GM10248 (cell line): ENCODE data around the gene SPATA31C1.

ENCODE experiments used
- CTCF ChIA-PET: fragments of 300-600 bp; sonication (Branson Sonifier 250); formaldehyde crosslinking; extraction: SDS; loops from one replicate; lab custom pipeline; 2021; ENCODE audit warnings: antibody characterized with exemption; lab: Yijun Ruan, JAX
- POLR2A ChIA-PET: fragments of 350-650 bp; sonication (Branson Sonifier 250); formaldehyde crosslinking; extraction: SDS; loops from one replicate; lab custom pipeline; 2020; ENCODE audit warnings: antibody characterized with exemption; lab: Yijun Ruan, JAX
- DNase-seq: peaks from one replicate; pipeline ENCODE4 v3.0.0; 2012; ENCODE audit errors: extremely low spot score
- CTCF ChIP-seq: IDR thresholded peaks from 2 replicates; pipeline ENCODE4 v1.5.1; 2012; ENCODE audit warnings: mild to moderate bottlenecking, low read depth; ENCODE audit errors: extremely low read depth, missing control alignments, control extremely low read depth

Gene SPATA31C1

GRCh38 chr9:87958591-87958990, 40.8 kb downstream of the SPATA31C1 start:
- ChIA-PET CTCF (interaction anchor here (1.0 to 3.6 kb wide), 2 partner anchors 8 to 12 kb away, joined by 3 to 21 read pairs; no protein-coding TSS in a partner anchor), POLR2A (no interaction called here)
- TF ChIP-seq CTCF: no peak
- DNase-seq: no peak

DNA sequence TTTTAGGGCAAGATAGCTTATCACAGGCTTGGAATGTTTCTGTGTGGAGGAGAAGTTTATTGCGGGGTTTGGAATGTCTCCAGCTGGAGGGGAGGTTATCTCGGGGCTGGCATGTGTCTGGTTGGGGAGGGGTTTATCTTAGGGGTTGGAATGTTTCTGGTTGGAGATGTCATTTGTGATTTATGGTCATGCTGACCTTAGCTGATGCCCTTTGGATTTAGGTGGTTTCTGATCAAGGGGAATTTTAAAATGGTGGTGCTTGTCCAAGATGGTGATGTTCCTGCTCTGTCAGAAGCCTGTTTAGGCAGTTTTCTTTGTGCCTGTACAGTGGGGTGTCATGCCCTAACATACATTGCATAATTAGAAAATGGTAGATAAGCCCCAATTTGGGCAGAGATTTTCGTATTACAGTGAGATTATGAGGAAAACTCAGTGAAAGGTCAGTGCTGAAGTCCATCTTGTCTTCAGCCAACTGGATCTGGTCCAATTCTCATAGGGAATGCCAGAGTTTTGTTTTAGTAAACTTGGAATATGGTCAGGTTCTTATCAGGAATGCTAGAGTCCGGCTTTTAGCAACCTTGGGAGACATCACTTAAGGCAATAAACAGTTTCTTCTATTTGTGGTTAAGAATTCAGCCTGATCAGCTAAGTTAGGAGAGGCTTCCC, 42.3 kb downstream of the SPATA31C1 start:
- no peak for DNase-seq
- ChIA-PET POLR2A (no interaction called here), CTCF (interaction anchor here (3.6 kb wide), 1 partner anchor 9 kb away, joined by 21 read pairs; no protein-coding TSS in a partner anchor)
- TF ChIP-seq CTCF: no peak

DNA sequence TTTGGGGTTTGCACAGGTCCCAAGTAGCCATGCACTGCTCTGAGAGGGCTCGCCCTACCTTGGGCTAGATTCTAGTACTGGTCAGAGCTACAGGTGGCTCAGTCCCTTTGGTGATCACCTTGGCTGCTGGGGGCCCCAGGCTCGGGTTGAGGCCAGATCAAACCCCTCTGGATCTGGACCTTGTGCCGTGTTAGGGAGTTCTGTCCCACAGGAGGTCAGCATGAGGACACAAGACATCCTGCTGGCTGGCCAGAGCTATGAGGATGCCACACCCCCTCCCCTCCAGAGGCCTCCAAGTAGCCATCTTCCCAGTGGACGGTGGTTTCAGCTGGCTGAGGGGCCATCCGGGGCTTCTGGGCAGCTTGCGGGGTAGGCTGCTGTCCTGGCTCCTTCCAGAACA, 46.0 kb downstream of the SPATA31C1 start:
- no peak for DNase-seq
- ChIA-PET CTCF (interaction anchor here (1.6 kb wide), 1 partner anchor 14 kb away, joined by 3 read pairs; no protein-coding TSS in a partner anchor), POLR2A (no interaction called here)
- no peak for TF ChIP-seq CTCF

DNA sequence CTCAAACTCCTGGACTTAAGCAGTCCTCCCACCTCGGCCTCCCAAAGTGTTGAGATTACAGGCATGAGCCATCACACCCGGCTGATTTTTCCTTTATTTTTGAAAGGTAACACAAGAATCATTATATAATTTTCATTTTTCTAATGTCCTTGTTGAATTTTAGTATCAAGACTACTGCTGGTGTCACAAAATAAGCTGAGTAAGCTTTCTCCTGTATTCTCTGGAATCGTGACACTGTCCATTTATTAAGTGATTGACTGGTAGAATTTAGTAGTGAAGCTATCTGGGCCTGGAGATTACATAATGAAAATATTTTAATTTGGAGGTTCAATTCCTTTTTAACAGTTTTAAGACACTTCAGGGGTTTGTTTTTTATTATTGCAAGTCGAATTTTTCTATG, 47.1 kb downstream of the SPATA31C1 start:
- no peak for DNase-seq
- POLR2A ChIA-PET: no interaction called here
- CTCF ChIA-PET: interaction anchor here (1.6 kb wide), 1 partner anchor 15 kb away, joined by 3 read pairs; no protein-coding TSS in a partner anchor
- no peak for TF ChIP-seq CTCF

DNA sequence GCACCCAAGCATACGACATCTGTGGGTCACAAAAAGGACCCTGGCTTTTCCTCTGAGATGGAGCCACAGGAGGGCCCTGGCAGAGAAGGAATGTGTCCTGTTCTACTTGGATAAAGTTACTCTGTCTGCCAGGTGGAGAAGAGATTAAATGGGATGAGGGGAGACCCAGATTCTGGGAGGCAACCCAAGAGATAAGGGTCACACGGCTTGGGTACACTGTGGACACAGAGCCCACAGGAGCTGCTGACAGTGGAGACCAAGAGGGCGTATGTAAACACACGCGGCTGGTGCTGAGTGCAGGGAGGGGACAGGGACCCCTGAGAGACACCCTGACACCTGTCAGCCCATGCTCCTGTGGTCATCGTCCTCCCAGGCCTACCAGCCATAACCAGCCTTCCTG, 50.4 kb downstream of the SPATA31C1 start:
- DNase-seq: no peak
- CTCF ChIA-PET: no interaction called here
- POLR2A ChIA-PET: no interaction called here
- no peak for TF ChIP-seq CTCF

DNA sequence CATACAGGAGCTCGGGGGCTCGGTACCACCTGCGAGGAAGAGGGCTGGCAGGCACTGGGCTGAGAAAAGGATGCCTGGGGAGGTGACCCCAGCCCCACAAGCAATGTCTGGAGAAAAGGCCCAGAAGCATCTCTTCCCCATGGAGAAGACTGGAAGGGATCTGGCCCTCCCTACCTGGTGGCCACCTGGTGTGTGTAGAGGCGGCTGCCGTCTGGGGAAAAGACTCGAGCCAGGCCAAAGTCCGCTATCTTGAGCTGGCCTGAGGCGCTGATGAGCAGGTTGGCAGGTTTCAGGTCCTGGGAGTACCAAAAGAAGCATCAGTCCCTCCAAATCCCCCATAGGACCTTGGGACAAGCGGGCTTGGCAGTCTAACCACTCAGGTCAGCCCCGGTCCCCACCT, 52.8 kb downstream of the SPATA31C1 start:
- CTCF ChIA-PET: interaction anchor here (0.7 to 1.1 kb wide), 2 partner anchors 11 to 817 kb away, joined by 3 read pairs; no protein-coding TSS in a partner anchor

More for the DNA sequence above, 52.8 kb downstream of the SPATA31C1 start:
- no peak for TF ChIP-seq CTCF
- DNase-seq: no peak
- POLR2A ChIA-PET: no interaction called here
